Thoracic aorta (tissue), 2 donors: ENCODE results near the gene LRP11. TPM values are rescaled to one million over a fixed set of nuclear protein-coding genes. Genes with fewer than 3 reads are reported as not detected.

Source experiments
- ATAC-seq: fragments of 150-250 bp; one replicate; pipeline ENCODE4 v1.8.0; 2017; ENCODE audit warnings: low read depth; ENCODE audit not compliant: insufficient number of reproducible peaks, low FRiP score
- DNase-seq: peaks from one replicate; pipeline ENCODE4 v3.0.0-alpha.2; 2020; ENCODE audit warnings: low spot score
- H3K27ac ChIP-seq, 2 donors: fragments of 200-600 bp; sonication (generic); 1 replicate in 1 of 2; 2 replicates in 1 of 2; pipeline ENCODE4 v1.5.1; 2016; ENCODE audit warnings: mild to moderate bottlenecking in 2 of 2, moderate library complexity in 2 of 2
- H3K27me3 ChIP-seq: fragments of 200-600 bp; sonication (generic); replicated peaks from 2 replicates; pipeline ENCODE4 v1.6.0; 2016; ENCODE audit warnings: mild to moderate bottlenecking; ENCODE audit not compliant: insufficient read depth
- H3K36me3 ChIP-seq: fragments of 200-600 bp; sonication (generic); one replicate; pipeline ENCODE4 v1.5.1; 2016
- H3K4me1 ChIP-seq, 2 donors: fragments of 200-600 bp; sonication (generic); 1 replicate in 1 of 2; 2 replicates in 1 of 2; pipeline versions ENCODE4 v1.5.1 to v1.6.0; 2016; ENCODE audit warnings: low read depth in 2 of 2, mild to moderate bottlenecking in 1 of 2; ENCODE audit not compliant: control insufficient read depth in 1 of 2
- H3K4me3 ChIP-seq: fragments of 200-600 bp; sonication (generic); 2 replicates; pipeline ENCODE4 v1.5.1; 2016; ENCODE audit warnings: mild to moderate bottlenecking
- H3K9me3 ChIP-seq: fragments of 200-600 bp; sonication (generic); 2 replicates; pipeline ENCODE4 v1.5.1; 2016
- CTCF ChIP-seq: fragments of 200-600 bp; sonication (generic); IDR thresholded peaks from one replicate; pipeline ENCODE4 v1.5.1; 2019; ENCODE audit warnings: antibody characterized with exemption
- total RNA-seq, 2 donors: library from RNA; depleted of rRNA; stranded (reverse); fragments of >200 nt; gene quantifications; one replicate each; pipeline versions ENCODE4 v1.1.0 to v1.2.3, GENCODE V29; 2016

The LRP11 gene
- total RNA-seq, 2 donors from 2014 or later: 22.4 to 31.8 TPM

- H3K36me3 ChIP-seq: no peaks in the 10 kb centered on the region
- TF ChIP-seq CTCF: no peak
- H3K4me3 ChIP-seq: no peak overlapping the region
- peaks cover 9 to 18% of the 10 kb centered on the region in 2 donors for H3K4me1 ChIP-seq
- no peak overlapping the region for H3K27ac ChIP-seq
- no peaks in the 10 kb centered on the region for H3K9me3 ChIP-seq
- H3K27me3 ChIP-seq: no peaks in the 10 kb centered on the region
- no peak for DNase-seq
- ATAC-seq: no peak
These were observed 27.1 kb upstream of the LRP11 start for GRCh38 chr6:149891259-149891658.

- no peaks in the 10 kb centered on the region for H3K9me3 ChIP-seq
- no peak for TF ChIP-seq CTCF
- H3K27me3 ChIP-seq: no peaks in the 10 kb centered on the region
- peaks cover 5 to 12% of the 10 kb centered on the region in 2 donors for H3K4me1 ChIP-seq
- no peak overlapping the region for H3K4me3 ChIP-seq
- ATAC-seq (no peak), DNase-seq (no peak)
- no peak overlapping the region for H3K27ac ChIP-seq
- no peaks in the 10 kb centered on the region for H3K36me3 ChIP-seq
These were observed 26.5 kb upstream of the LRP11 start for GRCh38 chr6:149890629-149891045.

GRCh38 chr6:149889326-149889725 lies 25.2 kb upstream of the LRP11 start:
- Histone ChIP-seq H3K4me1 (peaks cover 0 to 3% of the 10 kb centered on the region in 2 donors), H3K27me3 (no peaks in the 10 kb centered on the region), H3K27ac (no peak overlapping the region), H3K36me3 (no peaks in the 10 kb centered on the region), H3K4me3 (no peak overlapping the region), H3K9me3 (no peaks in the 10 kb centered on the region)
- no peak for DNase-seq
- no peak for TF ChIP-seq CTCF
- ATAC-seq: no peak

GRCh38 chr6:149888659-149889058 lies 24.5 kb upstream of the LRP11 start:
- no peak overlapping the region for H3K4me3 ChIP-seq
- no peak for TF ChIP-seq CTCF
- H3K27ac ChIP-seq: no peak overlapping the region
- ATAC-seq (no peak), DNase-seq (no peak)
- H3K36me3 ChIP-seq: no peaks in the 10 kb centered on the region
- no peaks in the 10 kb centered on the region for H3K27me3 ChIP-seq
- no peaks in the 10 kb centered on the region for H3K9me3 ChIP-seq
- peaks cover 0 to 10% of the 10 kb centered on the region in 2 donors for H3K4me1 ChIP-seq

GRCh38 chr6:149888093-149888492 lies 23.9 kb upstream of the LRP11 start:
- Histone ChIP-seq H3K36me3 (no peaks in the 10 kb centered on the region), H3K4me1 (peaks cover 0 to 10% of the 10 kb centered on the region in 2 donors), H3K4me3 (no peak overlapping the region), H3K27ac (no peak overlapping the region), H3K9me3 (no peaks in the 10 kb centered on the region), H3K27me3 (no peaks in the 10 kb centered on the region)
- DNase-seq (no peak), ATAC-seq (no peak)
- TF ChIP-seq CTCF: no peak
